KMS-11 (cell line): ENCODE results near the gene ORM1.

Source experiments
- H2AFZ ChIP-seq: fragments of 200-600 bp; sonication (generic); 2 replicates; pipeline ENCODE4 v1.6.1; 2016; ENCODE audit warnings: antibody characterized with exemption, mixed run types, low read depth
- H3K27ac ChIP-seq: fragments of 200-600 bp; sonication (generic); 2 replicates; pipeline ENCODE4 v1.6.1; 2016; ENCODE audit warnings: mild to moderate bottlenecking, mixed run types
- H3K27me3 ChIP-seq: fragments of 200-600 bp; sonication (generic); 2 replicates; pipeline ENCODE4 v1.6.1; 2017; ENCODE audit warnings: mild to moderate bottlenecking, low read depth, mixed run types, moderate library complexity; ENCODE audit not compliant: insufficient read depth
- H3K36me3 ChIP-seq: fragments of 200-600 bp; sonication (generic); 2 replicates; pipeline ENCODE4 v1.6.1; 2017; ENCODE audit warnings: mild to moderate bottlenecking, mixed run types; ENCODE audit not compliant: insufficient read depth
- H3K4me1 ChIP-seq: fragments of 200-600 bp; sonication (generic); 2 replicates; pipeline ENCODE4 v1.6.1; 2016; ENCODE audit warnings: mild to moderate bottlenecking, low read depth, mixed run types; ENCODE audit not compliant: poor library complexity, severe bottlenecking
- H3K4me2 ChIP-seq: fragments of 200-600 bp; sonication (generic); 2 replicates; pipeline ENCODE4 v1.7.0; 2016; ENCODE audit warnings: mild to moderate bottlenecking, mixed run types
- H3K4me3 ChIP-seq: fragments of 200-600 bp; sonication (generic); IDR thresholded peaks from 2 replicates; pipeline ENCODE4 v1.6.1; 2017; ENCODE audit warnings: low read depth, low read length, mixed read lengths; ENCODE audit not compliant: insufficient read depth
- H3K79me2 ChIP-seq: fragments of 200-600 bp; sonication (generic); 2 replicates; pipeline ENCODE4 v1.6.1; 2016; ENCODE audit warnings: low read depth, mixed run types; ENCODE audit not compliant: insufficient read depth
- H3K9ac ChIP-seq: fragments of 200-600 bp; sonication (generic); 2 replicates; pipeline ENCODE4 v1.6.1; 2016; ENCODE audit warnings: mild to moderate bottlenecking, mixed run types
- H4K20me1 ChIP-seq: fragments of 200-600 bp; sonication (generic); 2 replicates; pipeline ENCODE4 v1.6.1; 2016; ENCODE audit warnings: mild to moderate bottlenecking, mixed run types; ENCODE audit not compliant: insufficient read depth
- TF ChIP-seq, protein P1 (sequence below): fragments of 200-600 bp; sonication (generic); conservative IDR thresholded peaks from 2 replicates; pipeline ENCODE4 v1.6.1; 2017; ENCODE audit warnings: low read depth, mild to moderate bottlenecking, antibody characterized with exemption, low read length, moderate library complexity, mixed read lengths

ORM1 gene

DNA sequence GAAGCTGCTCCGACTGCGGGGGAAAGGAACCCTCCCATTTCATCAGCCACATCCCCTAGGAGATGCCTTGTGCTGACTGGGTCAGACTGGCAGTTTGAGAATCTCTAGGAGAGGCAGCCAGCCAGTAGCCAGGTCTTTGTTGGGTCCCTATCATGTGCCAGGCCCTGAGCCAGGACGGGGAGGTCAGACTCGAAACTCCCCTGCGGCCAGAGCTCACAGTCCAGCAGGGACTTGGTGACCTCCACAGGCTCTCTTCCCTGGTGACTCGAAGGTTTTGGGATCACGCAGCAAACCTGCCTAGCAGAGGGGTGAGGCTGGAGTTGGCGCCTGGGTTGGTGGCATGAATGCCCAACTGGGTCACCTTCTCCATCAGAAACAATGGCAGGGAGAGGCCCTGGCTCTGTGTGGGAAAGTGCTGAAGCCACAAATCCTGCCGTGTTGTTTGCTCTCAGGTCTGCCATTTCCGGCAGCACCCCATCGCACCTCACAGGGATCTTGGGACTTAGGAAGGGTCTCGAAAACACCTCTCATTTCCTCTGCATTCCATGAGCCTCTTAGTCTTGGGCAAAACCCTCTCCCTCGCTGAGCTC, 14.4 kb upstream of the ORM1 start:
- TF ChIP-seq, protein P1, sequence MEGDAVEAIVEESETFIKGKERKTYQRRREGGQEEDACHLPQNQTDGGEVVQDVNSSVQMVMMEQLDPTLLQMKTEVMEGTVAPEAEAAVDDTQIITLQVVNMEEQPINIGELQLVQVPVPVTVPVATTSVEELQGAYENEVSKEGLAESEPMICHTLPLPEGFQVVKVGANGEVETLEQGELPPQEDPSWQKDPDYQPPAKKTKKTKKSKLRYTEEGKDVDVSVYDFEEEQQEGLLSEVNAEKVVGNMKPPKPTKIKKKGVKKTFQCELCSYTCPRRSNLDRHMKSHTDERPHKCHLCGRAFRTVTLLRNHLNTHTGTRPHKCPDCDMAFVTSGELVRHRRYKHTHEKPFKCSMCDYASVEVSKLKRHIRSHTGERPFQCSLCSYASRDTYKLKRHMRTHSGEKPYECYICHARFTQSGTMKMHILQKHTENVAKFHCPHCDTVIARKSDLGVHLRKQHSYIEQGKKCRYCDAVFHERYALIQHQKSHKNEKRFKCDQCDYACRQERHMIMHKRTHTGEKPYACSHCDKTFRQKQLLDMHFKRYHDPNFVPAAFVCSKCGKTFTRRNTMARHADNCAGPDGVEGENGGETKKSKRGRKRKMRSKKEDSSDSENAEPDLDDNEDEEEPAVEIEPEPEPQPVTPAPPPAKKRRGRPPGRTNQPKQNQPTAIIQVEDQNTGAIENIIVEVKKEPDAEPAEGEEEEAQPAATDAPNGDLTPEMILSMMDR = no peak
- no peaks in the 10 kb centered on the region for H3K36me3 ChIP-seq
- no peak overlapping the region for H3K4me2 ChIP-seq

DNA sequence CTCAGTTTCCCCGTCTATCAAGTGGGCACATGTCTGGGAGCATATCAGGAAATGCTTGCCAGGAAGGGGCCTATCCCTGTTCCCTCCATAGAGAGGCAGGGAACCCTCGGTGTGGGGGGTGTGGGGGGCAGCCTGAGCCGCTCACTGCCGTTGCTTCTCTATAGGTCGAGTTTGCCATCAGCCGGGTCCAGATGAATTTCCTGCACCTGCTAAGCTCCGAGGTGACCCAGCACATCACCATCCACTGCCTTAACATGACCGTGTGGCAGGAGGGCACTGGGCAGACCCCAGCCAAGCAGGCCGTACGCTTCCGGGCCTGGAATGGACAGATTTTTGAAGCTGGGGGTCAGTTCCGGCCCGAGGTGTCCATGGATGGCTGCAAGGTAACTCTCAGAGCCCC, 13.8 kb upstream of the ORM1 start:
- TF ChIP-seq, protein P1 = no peak
- Histone ChIP-seq H2AFZ (no peak overlapping the region), H3K4me2 (no peak overlapping the region), H3K27ac (no peak overlapping the region), H3K4me3 (no peak overlapping the region), H3K36me3 (no peaks in the 10 kb centered on the region), H3K27me3 (no peaks in the 10 kb centered on the region), H3K79me2 (no peaks in the 10 kb centered on the region), H3K9ac (no peak overlapping the region), H4K20me1 (no peaks in the 10 kb centered on the region), H3K4me1 (no peaks in the 10 kb centered on the region)

More for the DNA sequence above, 14.4 kb upstream of the ORM1 start:
- Histone ChIP-seq H3K4me1 (no peaks in the 10 kb centered on the region), H3K4me3 (no peak overlapping the region), H4K20me1 (no peaks in the 10 kb centered on the region), H3K27ac (no peak overlapping the region), H2AFZ (no peak overlapping the region), H3K79me2 (no peaks in the 10 kb centered on the region), H3K9ac (no peak overlapping the region), H3K27me3 (no peaks in the 10 kb centered on the region)

DNA sequence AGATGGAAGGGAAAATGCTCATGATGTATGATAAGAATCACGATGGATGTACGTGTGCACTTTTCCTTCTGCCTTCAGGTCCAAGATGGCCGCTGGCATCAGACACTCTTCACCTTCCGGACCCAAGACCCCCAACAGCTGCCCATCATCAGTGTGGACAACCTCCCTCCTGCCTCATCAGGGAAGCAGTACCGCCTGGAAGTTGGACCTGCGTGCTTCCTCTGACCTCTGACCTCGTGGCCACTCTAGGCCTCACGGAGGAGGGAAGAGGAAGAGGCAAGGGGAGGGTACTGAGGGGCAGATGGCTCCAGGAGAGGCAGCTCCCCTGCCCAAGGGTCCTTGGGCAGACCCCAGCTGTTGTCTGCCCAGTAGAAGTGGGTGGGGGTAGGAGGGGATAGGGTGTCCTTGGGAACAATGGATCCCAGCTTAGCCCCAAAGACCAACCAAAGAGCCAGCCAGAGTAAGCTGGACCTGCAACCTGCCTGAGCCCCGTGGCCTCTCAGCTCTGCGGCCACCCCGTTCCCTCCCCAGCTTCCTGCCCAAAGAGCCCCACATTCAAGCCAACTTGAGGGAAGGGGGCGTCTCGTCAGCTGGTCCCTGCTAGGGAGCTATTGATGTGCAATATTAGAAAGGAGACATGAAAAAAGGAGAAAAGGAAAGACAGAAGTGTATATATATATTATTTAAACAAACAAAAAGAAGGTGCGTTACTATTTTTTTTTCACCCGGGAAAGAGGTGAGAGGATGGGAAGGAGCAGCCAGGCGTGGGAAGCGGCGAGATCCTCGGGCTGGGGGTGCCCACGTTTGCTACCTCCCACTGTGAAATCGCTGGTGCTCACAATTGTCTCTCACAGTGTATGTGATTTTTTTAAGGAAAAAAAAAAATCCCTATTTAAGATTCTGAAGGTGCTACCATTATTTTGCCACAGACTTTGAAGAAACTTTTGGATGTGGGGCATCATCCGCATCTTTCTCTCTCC, 12.1 kb upstream of the ORM1 start:
- H3K4me1 ChIP-seq = no peaks in the 10 kb centered on the region
- H3K79me2 ChIP-seq = no peaks in the 10 kb centered on the region
- no peaks in the 10 kb centered on the region for H3K36me3 ChIP-seq
- no peaks in the 10 kb centered on the region for H4K20me1 ChIP-seq
- no peak overlapping the region for H3K4me3 ChIP-seq
- TF ChIP-seq, protein P1 = no peak
- no peak overlapping the region for H3K4me2 ChIP-seq
- H2AFZ ChIP-seq = no peak overlapping the region
- H3K9ac ChIP-seq = no peak overlapping the region
- H3K27ac ChIP-seq = no peak overlapping the region
- H3K27me3 ChIP-seq = no peaks in the 10 kb centered on the region

DNA sequence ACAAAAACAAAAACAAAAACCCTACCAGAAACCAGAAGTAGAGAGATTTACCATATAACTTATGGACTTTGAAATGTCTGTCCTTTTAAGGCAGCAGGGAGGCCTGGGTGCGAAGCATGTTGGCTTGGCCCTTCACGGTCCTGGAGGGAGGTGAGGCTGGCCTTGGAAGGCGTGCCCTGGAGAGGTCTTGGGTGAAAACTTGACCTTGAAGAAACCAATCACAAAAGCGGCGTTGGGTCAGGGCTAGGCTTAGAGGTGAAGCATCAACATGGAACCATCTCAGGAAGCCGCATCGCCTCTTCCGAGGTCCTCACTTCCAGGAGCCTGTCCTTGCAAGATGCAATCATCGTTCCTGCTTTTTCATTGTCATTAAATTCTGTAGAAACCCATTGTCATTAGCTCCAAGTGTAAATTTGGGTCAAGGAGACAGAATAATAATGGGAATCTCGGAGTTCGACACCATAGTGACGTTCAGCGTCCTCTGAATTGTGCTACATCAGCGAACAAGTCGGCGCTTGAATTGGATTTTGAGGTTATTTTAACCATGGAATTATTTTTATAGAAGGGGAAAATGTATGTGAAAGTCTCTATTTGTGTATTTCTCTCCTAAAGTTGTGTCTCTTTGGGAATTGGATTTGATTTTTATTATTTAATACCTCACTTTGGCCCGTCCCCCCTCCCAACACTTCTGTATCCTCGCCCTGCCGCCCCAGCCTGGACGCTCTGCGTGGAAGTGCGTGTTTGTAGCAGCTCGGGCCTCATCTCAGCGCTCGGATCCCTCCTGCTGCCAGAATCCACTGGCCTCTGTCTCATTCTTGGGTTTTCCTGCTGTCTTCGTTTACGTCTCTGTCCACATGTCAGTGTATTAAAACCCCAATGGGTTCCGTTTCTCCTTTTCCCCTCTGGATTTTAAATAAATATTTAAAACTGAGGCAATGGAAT, 11.1 kb upstream of the ORM1 start:
- Histone ChIP-seq H3K27me3 (no peaks in the 10 kb centered on the region), H3K4me1 (no peaks in the 10 kb centered on the region), H3K4me2 (no peak overlapping the region), H3K4me3 (no peak overlapping the region), H3K36me3 (no peaks in the 10 kb centered on the region), H3K27ac (no peak overlapping the region), H2AFZ (no peak overlapping the region), H4K20me1 (no peaks in the 10 kb centered on the region), H3K9ac (no peak overlapping the region), H3K79me2 (no peaks in the 10 kb centered on the region)
- TF ChIP-seq, protein P1 = no peak
